Measurements from ENCODE around the gene NOC2L.

GRCh38 chr1:1001057-1001783 is 42.2 kb upstream of the NOC2L start:
- TF ChIP-seq POLR2A (IDR thresholded peaks at IDR 0.05) (no peak), CTCF (IDR thresholded peaks at IDR 0.05) (no peak)

All from thyroid gland (tissue), 4 donors.